Coronary artery (tissue), 2 donors: ENCODE measurements around the gene JSRP1.
A peak's percentile ranks its signal among the peaks of the same experiment; 100 is the strongest.
"Not testable (repeated sequence)": the region's sequence is repeated elsewhere in the genome, so short reads cannot be mapped to it uniquely, and the experiment has no call there.

Experiments
- DNase-seq: peaks from one replicate; pipeline ENCODE4 v3.0.0-alpha.2; 2017; ENCODE audit warnings: low spot score
- H3K27ac ChIP-seq, 2 donors: fragments of 200-600 bp; sonication (generic); one replicate each; pipeline ENCODE4 v1.5.1; 2016 to 2019
- H3K4me3 ChIP-seq: fragments of 200-600 bp; sonication (generic); 2 replicates; pipeline ENCODE4 v1.5.1; 2016; ENCODE audit warnings: mild to moderate bottlenecking, moderate library complexity
- CTCF ChIP-seq: fragments of 200-600 bp; sonication (generic); IDR thresholded peaks from one replicate; pipeline ENCODE4 v1.5.1; 2019; ENCODE audit warnings: antibody characterized with exemption

The JSRP1 gene

GRCh38 chr19:2287585-2288337, 31.5 kb upstream of the JSRP1 start:
- H3K27ac ChIP-seq: no peak overlapping the region
- no peak for DNase-seq
- no peak overlapping the region for H3K4me3 ChIP-seq
- TF ChIP-seq CTCF: no peak

- no peak for DNase-seq
- H3K27ac ChIP-seq: no peak overlapping the region
- H3K4me3 ChIP-seq: no peak overlapping the region
- no peak for TF ChIP-seq CTCF
Measured at GRCh38 chr19:2286402-2287140, 30.4 kb upstream of the JSRP1 start.

DNA sequence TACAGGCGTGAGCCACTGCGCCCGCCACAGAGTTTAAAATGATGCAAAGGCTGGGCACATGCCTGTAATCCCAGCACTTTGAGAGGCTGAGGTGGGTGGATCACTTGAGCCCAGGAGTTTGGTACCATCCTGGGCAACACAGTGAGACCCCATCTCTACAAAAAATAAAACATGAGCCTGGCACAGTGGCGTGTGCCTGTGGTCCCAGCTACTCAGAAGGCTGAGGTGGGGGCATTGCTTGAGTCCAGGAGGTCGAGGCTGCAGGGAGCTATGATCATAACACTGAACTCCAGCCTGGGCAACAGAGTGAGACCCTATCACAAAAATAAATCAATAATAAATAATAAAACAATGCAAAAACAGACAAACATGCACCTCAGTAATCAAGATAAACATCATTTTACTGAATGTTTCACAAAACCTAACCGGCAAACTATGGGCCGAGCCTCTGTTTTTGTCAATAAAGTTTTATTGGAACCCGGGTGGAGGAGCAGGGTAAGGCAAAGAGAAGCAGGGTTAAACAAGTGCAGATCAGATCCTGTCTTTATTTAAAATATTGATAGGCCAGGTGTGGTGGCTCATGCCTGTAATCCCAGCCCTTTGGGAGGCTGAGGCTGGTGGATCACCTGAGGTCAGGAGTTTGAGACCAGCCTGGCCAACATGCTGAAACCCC, 27.8 kb upstream of the JSRP1 start:
- Histone ChIP-seq H3K4me3 (no peak overlapping the region), H3K27ac (no peak overlapping the region)
- no peak for TF ChIP-seq CTCF
- no peak for DNase-seq

- TF ChIP-seq CTCF: no peak
- DNase-seq: no peak
- Histone ChIP-seq H3K27ac (no peak overlapping the region), H3K4me3 (peak overlapping the region; percentile 65)
Measured at GRCh38 chr19:2282862-2283237, 26.6 kb upstream of the JSRP1 start.

DNA sequence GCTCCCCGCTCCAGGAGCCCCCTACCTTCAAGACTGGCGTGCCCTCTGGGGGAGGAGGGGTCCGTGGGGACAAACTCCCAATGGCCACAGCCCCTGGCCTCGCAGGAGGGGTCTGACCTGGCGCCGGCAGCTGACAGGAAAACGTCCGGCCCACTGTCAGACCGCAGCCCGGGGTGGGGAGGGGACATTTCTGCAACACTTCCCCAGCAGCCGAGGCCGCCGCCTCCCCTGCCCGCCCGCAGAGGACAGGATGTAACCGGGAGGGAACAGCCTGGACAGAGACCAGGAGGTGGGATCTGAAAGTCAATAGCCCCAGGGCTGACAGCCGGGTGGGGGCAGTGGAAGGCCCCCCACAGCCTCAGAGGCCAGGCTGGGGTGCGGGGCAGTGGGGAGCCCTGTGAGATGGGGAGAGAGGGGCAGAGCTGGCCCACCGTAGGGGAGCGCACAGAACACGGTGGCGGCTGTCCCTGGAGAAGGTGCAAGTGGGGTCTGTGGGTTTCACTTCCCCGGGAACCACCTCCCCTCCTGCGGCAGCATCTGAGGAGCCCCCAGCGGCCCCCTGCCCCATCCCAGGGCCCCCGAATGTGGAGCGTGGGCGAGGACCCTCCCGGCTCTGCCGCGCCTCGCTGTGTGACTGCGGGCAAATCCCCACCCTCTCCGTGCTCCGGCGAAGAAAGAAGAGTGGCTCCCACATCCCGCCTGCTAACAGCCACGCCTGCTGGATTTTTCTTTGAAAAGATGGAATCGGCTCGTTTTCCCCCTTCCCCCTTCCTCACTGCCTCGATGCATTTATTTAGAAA, 26.0 kb upstream of the JSRP1 start, which contains the start of gene PEAK3:
Gene PEAK3, minus strand, starts transcription at position 114 of the 800 bp plus-strand sequence. CDS start 1,244 bp downstream, outside the sequence.
- H3K4me3 ChIP-seq: peak within 1 kb of the TSS; percentile 65
- TF ChIP-seq CTCF: no peak
- DNase-seq: no peak
- H3K27ac ChIP-seq: peak within 1 kb of the TSS in 1 of 2 donors; percentile 68

- DNase-seq: not testable (repeated sequence)
- H3K27ac ChIP-seq: peak overlapping the region in 1 of 2 donors; percentile 68
- H3K4me3 ChIP-seq: peak overlapping the region; percentile 65
Measured at GRCh38 chr19:2281265-2282061, 25.2 kb upstream of the JSRP1 start.
